GM12878 (cell line): Measurements from ENCODE around the gene ITLN1. TPM values are rescaled to one million over a fixed set of nuclear protein-coding genes. Genes with fewer than 3 reads are reported as not detected.

ENCODE experiments used
- ATAC-seq: fragments of 200-7000 bp; cut with Tn5 transposase; 3 replicates; pipeline ENCODE4 v1.9.1; 2020; ENCODE audit warnings: mild to moderate bottlenecking, moderate library complexity
- BruUV-seq: library from RNA; stranded (reverse); fragments of 400-500 nt; replicated peaks from 2 replicates; lab custom pipeline; 2021; lab: Mats Ljungman, UMichigan
- CTCF ChIA-PET: fragments of 300-600 bp; sonication (Branson Sonifier 250); formaldehyde crosslinking; extraction: SDS; loops from one replicate; lab custom pipeline; 2021; ENCODE audit warnings: inconsistent platforms; lab: Yijun Ruan, JAX
- POLR2A ChIA-PET: fragments of 350-600 bp; formaldehyde crosslinking; extraction: SDS; loops from one replicate; lab custom pipeline; 2021; ENCODE audit warnings: inconsistent platforms; lab: Charles Lee
- RAD21 ChIA-PET: fragments of 300-600 bp; sonication (Branson Sonifier 250); formaldehyde crosslinking; loops from one replicate; lab custom pipeline; 2023; ENCODE audit warnings: antibody characterized with exemption; ENCODE audit not compliant: unreplicated experiment; lab: Charles Lee
- SMC1A ChIA-PET: fragments of 300-600 bp; sonication (Branson Sonifier 250); formaldehyde crosslinking; loops from one replicate; lab custom pipeline; 2023; ENCODE audit not compliant: unreplicated experiment, uncharacterized antibody; lab: Charles Lee
- DNase-seq: peaks from one replicate; pipeline ENCODE4 v3.0.0-alpha.2; 2011; ENCODE audit warnings: low read depth, low spot score
- FAIRE-seq: peaks from 3 replicates; lab custom pipeline; 2011; peaks lifted over from hg19 to GRCh38; lab: Jason Lieb, UNC
- H2AFZ ChIP-seq: 2 replicates; pipeline ENCODE4 v1.6.0; 2011; ENCODE audit warnings: low read depth, low read length, control low read depth; ENCODE audit not compliant: control insufficient read depth
- H3K27ac ChIP-seq: 2 replicates; pipeline ENCODE4 v1.5.1; 2011; ENCODE audit warnings: control low read depth; ENCODE audit not compliant: control insufficient read depth, insufficient read depth
- H3K27me3 ChIP-seq, 2 experiments: replicated peaks in 1 of 2; 2 replicates each; pipeline versions ENCODE4 v1.6.0 to v1.6.1; 2011; ENCODE audit warnings: low read length in 1 of 2; ENCODE audit not compliant: control insufficient read depth in 2 of 2, insufficient read depth in 2 of 2
- H3K36me3 ChIP-seq, 2 experiments: 2 replicates each; pipeline ENCODE4 v1.5.1; 2011; ENCODE audit warnings: low read length in 1 of 2; ENCODE audit not compliant: control insufficient read depth in 2 of 2, insufficient read depth in 2 of 2
- H3K4me1 ChIP-seq: 2 replicates; pipeline ENCODE4 v1.6.1; 2011; ENCODE audit warnings: mild to moderate bottlenecking, low read length, moderate library complexity, mixed read lengths; ENCODE audit not compliant: control insufficient read depth, insufficient read depth
- H3K4me2 ChIP-seq: 2 replicates; pipeline ENCODE4 v1.6.0; 2011; ENCODE audit warnings: control low read depth; ENCODE audit not compliant: control insufficient read depth, insufficient read depth
- H3K4me3 ChIP-seq: fragments of 200-600 bp; sonication (generic); 2 replicates; pipeline ENCODE4 v1.5.1; 2016
- H3K79me2 ChIP-seq: 2 replicates; pipeline ENCODE4 v1.6.0; 2011; ENCODE audit warnings: low read length; ENCODE audit not compliant: control insufficient read depth, insufficient read depth
- H3K9ac ChIP-seq: 2 replicates; pipeline ENCODE4 v1.8.0; 2011; ENCODE audit warnings: low read length, control low read depth, mixed read lengths; ENCODE audit not compliant: control insufficient read depth, insufficient read depth
- H3K9me3 ChIP-seq: replicated peaks from 3 replicates; pipeline ENCODE4 v1.5.1; 2011; ENCODE audit warnings: mild to moderate bottlenecking, low read length; ENCODE audit not compliant: control insufficient read depth, insufficient read depth
- H4K20me1 ChIP-seq: 2 replicates; pipeline ENCODE4 v1.6.0; 2011; ENCODE audit not compliant: control insufficient read depth, insufficient read depth
- ATF3 ChIP-seq: IDR thresholded peaks from 2 replicates; pipeline ENCODE4 v1.6.1; 2011; ENCODE audit warnings: low read depth, mild to moderate bottlenecking, low read length, moderate library complexity, borderline replicate concordance; ENCODE audit errors: extremely low read depth
- CTCF ChIP-seq, 3 experiments: IDR thresholded peaks in 2 of 3; conservative IDR thresholded peaks in 1 of 3; 2 replicates each; pipeline ENCODE4 v1.5.1; 2011; ENCODE audit warnings: low read depth in 3 of 3, low read length in 3 of 3, mild to moderate bottlenecking in 3 of 3, control low read depth in 2 of 3, moderate library complexity in 2 of 3, inconsistent platforms in 1 of 3, mixed read lengths in 1 of 3; ENCODE audit not compliant: control insufficient read depth in 2 of 3, insufficient read depth in 1 of 3; ENCODE audit errors: extremely low read depth in 1 of 3
- EP300 ChIP-seq, 2 experiments: fragments of 150-350 bp in 1 of 2; IDR thresholded peaks; 2 replicates each; pipeline ENCODE4 v1.6.1; 2011 to 2012; ENCODE audit warnings: low read depth in 2 of 2, low read length in 2 of 2, borderline replicate concordance in 1 of 2, improper control_type of control experiment in 1 of 2, inconsistent platforms in 1 of 2; ENCODE audit not compliant: control insufficient read depth in 1 of 2
- HCFC1 ChIP-seq: fragments of 150-350 bp; IDR thresholded peaks from 2 replicates; pipeline ENCODE4 v1.6.1; 2014; ENCODE audit warnings: low read length
- IRF4 ChIP-seq: IDR thresholded peaks from 2 replicates; pipeline ENCODE4 v1.6.1; 2011; ENCODE audit warnings: low read depth, low read length
- MEF2A ChIP-seq: IDR thresholded peaks from 2 replicates; pipeline ENCODE4 v1.6.1; 2011; ENCODE audit warnings: low read depth, mild to moderate bottlenecking, low read length, moderate library complexity; ENCODE audit not compliant: insufficient read depth
- MEF2B ChIP-seq: fragments of 450-650 bp; IDR thresholded peaks from 2 replicates; pipeline ENCODE4 v1.6.1; 2018; ENCODE audit warnings: mild to moderate bottlenecking, moderate library complexity; ENCODE audit not compliant: partially characterized antibody, poor library complexity, severe bottlenecking
- MTA2 ChIP-seq: fragments of 450-650 bp; IDR thresholded peaks from 2 replicates; pipeline ENCODE4 v1.6.1; 2016; ENCODE audit warnings: low read depth, mild to moderate bottlenecking, moderate library complexity
- NFIC ChIP-seq: IDR thresholded peaks from 2 replicates; pipeline ENCODE4 v1.6.1; 2012; ENCODE audit warnings: low read depth, mild to moderate bottlenecking, inconsistent platforms, low read length, moderate library complexity
- SMARCA5 ChIP-seq: fragments of 450-650 bp; IDR thresholded peaks from 2 replicates; pipeline ENCODE4 v1.6.1; 2017; ENCODE audit warnings: mild to moderate bottlenecking
- ZNF384 ChIP-seq: IDR thresholded peaks from 2 replicates; pipeline ENCODE4 v1.6.1; 2012; ENCODE audit warnings: low read depth, mild to moderate bottlenecking, low read length, improper control_type of control experiment, borderline replicate concordance
- WGBS: methylation state at CpG from one replicate; pipeline ENCODE4 v1.1.6; 2016; ENCODE audit warnings: low lambda C conversion rate; ENCODE audit not compliant: insufficient replicate concordance, insufficient coverage; ENCODE audit errors: missing lambda C conversion rate; 5-methylcytosine and 5-hydroxymethylcytosine counted together
- in situ Hi-C: fragments of 300-500 bp; cut with MboI; formaldehyde crosslinking; loops from 9 replicates; pipeline ENCODE4 v1.14.3; 2018; ENCODE audit warnings: mixed read lengths
- intact Hi-C: fragments of 100-400 bp; cut with micrococcal nuclease; formaldehyde crosslinking; loops from one replicate; pipeline ENCODE4 v1.14.2; 2022; ENCODE audit not compliant: unreplicated experiment
- polyA plus RNA-seq, 11 experiments: library from polyadenylated mRNA; depleted of rRNA in 4 of 11; unstranded in 6 of 11; stranded (reverse) in 5 of 11; fragments of >200 nt; fragmentation: Nextera tagmentation in 4 of 11; fragmentation: Illumina TruSeq in 1 of 11; extraction: Ambion mirVana in 4 of 11; extraction: Trizol in 1 of 11; gene quantifications; 1 replicate in 1 of 11; 2 replicates in 10 of 11; pipeline versions ENCODE4 v1.2.1 to v1.2.3, GENCODE V29; 2011 to 2016; ENCODE audit warnings: inconsistent platforms in 2 of 11, missing spikeins in 2 of 11, low read depth in 1 of 11
- total RNA-seq, 4 experiments: library from RNA; depleted of rRNA in 3 of 4; stranded (reverse); fragments of >200 nt in 3 of 4; fragmentation: Illumina TruSeq in 1 of 4; extraction: Trizol in 1 of 4; gene quantifications; 2 replicates each; pipeline versions ENCODE4 v1.2.1 to v1.2.3, GENCODE V29; 2013 to 2021
- TF ChIP-seq, protein P1 (sequence below): fragments of 450-650 bp; IDR thresholded peaks from 2 replicates; pipeline ENCODE4 v1.6.1; 2017; ENCODE audit warnings: borderline replicate concordance
- TF ChIP-seq, protein P2 (sequence below): IDR thresholded peaks from 2 replicates; pipeline ENCODE4 v1.6.1; 2012; ENCODE audit warnings: low read depth, low read length, improper control_type of control experiment

ITLN1 gene
- total and polyA plus RNA-seq, 10 of the 15 experiments (the other 5 are each of a cell fraction or from before 2014, with no cell fraction given) = not detected

- DNase-seq (peak; percentile 78), FAIRE-seq (peak; percentile 94), ATAC-seq (peak; percentile 95)
- intact Hi-C loops (no loop called here), in situ Hi-C loops (loop anchor here (5.0 kb wide), 1 partner anchor 115 kb away; the partner anchor contains the start of gene ITLN2)
- Histone ChIP-seq H2AFZ (peak overlapping the region; percentile 80), H3K27me3 (no peaks in the 10 kb centered on the region), H3K9me3 (no peaks in the 10 kb centered on the region), H3K4me2 (peak overlapping the region; percentile 66), H3K79me2 (no peaks in the 10 kb centered on the region), H3K9ac (peak overlapping the region; percentile 67), H4K20me1 (no peaks in the 10 kb centered on the region), H3K4me1 (peaks cover 28% of the 10 kb centered on the region), H3K4me3 (no peak overlapping the region), H3K27ac (peak overlapping the region; percentile 87), H3K36me3 (no peaks in the 10 kb centered on the region)
- WGBS = 1% methylated on average over 9 of the region's 9 CpGs
- ChIA-PET CTCF (interaction anchor here (0.9 to 8.2 kb wide), 30 partner anchors 10 to 260 kb away, joined by 3 to 349 read pairs (median 6); partner anchors contain the start of genes CD244, ITLN1, ITLN2 and KLHDC9), POLR2A (interaction anchor here (0.8 to 2.5 kb wide), 8 partner anchors 12 to 232 kb away, joined by 3 to 7 read pairs (median 4); partner anchors contain the start of genes ARHGAP30, CD244 and LY9), SMC1A (interaction anchor here (0.7 to 13.0 kb wide), 32 partner anchors 10 to 260 kb away, joined by 3 to 229 read pairs (median 6); partner anchors contain the start of genes CD244, ITLN1, ITLN2 and KLHDC9), RAD21 (interaction anchor here (0.8 to 10.9 kb wide), 25 partner anchors 9 to 153 kb away, joined by 3 to 193 read pairs (median 7); partner anchors contain the start of genes CD244, CD48, ITLN1 and ITLN2)
- no TSS peak for BruUV-seq
- 0 out of 2 replicates have a peak, but pooled peaks have one; percentile 26 for TF ChIP-seq HCFC1
- TF ChIP-seq NFIC = peak; percentile 70
- peak; percentile 62; the same call in 1 of the 2 replicates for TF ChIP-seq MTA2
- no peak for TF ChIP-seq ATF3
- peak in 1 of 2 experiments; percentile 47; a peak in 1 of 4 replicates for TF ChIP-seq EP300 (IDR thresholded peaks at IDR 0.05; ENCODE audit: borderline replicate concordance in 1 of 2, control insufficient read depth in 1 of 2, low read depth in 2 of 2, low read length in 2 of 2)
- TF ChIP-seq MEF2B = peak; percentile 79
- TF ChIP-seq MEF2A = peak; percentile 26; the same call in 1 of the 2 replicates
- peak; percentile 46 for TF ChIP-seq SMARCA5
- peak; percentile 47 to 55 (median 53) for TF ChIP-seq CTCF (IDR thresholded peaks at IDR 0.05 in 2 of 3, conservative IDR thresholded peaks at IDR 0.05 in 1 of 3; ENCODE audit: control insufficient read depth in 2 of 3, extremely low read depth in 1 of 3, insufficient read depth in 1 of 3, low read depth in 3 of 3, low read length in 3 of 3)
- no peak for TF ChIP-seq ZNF384
- TF ChIP-seq, protein P1, sequence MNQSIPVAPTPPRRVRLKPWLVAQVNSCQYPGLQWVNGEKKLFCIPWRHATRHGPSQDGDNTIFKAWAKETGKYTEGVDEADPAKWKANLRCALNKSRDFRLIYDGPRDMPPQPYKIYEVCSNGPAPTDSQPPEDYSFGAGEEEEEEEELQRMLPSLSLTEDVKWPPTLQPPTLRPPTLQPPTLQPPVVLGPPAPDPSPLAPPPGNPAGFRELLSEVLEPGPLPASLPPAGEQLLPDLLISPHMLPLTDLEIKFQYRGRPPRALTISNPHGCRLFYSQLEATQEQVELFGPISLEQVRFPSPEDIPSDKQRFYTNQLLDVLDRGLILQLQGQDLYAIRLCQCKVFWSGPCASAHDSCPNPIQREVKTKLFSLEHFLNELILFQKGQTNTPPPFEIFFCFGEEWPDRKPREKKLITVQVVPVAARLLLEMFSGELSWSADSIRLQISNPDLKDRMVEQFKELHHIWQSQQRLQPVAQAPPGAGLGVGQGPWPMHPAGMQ = no peak
- TF ChIP-seq, protein P2, sequence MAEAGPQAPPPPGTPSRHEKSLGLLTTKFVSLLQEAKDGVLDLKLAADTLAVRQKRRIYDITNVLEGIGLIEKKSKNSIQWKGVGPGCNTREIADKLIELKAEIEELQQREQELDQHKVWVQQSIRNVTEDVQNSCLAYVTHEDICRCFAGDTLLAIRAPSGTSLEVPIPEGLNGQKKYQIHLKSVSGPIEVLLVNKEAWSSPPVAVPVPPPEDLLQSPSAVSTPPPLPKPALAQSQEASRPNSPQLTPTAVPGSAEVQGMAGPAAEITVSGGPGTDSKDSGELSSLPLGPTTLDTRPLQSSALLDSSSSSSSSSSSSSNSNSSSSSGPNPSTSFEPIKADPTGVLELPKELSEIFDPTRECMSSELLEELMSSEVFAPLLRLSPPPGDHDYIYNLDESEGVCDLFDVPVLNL = no peak
- peak; percentile 65; the same call in 1 of the 2 replicates for TF ChIP-seq IRF4
Observed at GRCh38 chr1:160837558-160838205, 47.3 kb downstream of the ITLN1 start.
